ENCODE data around the gene EML4.

EML4 gene

DNA sequence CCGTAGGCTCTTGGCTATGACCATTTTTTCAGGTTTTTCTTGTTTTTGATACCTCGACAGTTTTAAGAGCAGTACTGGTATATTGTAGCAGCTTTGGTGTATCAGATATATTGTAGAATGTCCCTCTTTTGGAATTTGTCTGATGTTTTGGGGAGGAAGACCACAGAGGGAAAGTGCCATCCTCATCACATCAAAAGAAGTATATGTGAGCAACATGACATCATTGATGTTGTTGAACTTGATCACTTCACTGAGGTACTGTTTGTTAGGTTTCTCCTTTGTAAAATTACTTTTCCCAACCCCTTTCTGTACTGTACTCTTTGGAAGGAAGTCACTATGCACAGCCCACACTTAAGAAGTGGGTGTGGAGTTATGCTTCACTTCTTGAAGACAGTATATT, 41.0 kb downstream of the EML4 start:
- Histone ChIP-seq H3K4me1 (peaks cover 0 to 3% (median 0%) of the 10 kb centered on the region in 4 donors), H3K4me3 (no peak overlapping the region), H3K36me3 (no peaks in the 10 kb centered on the region), H3K27me3 (no peaks in the 10 kb centered on the region), H3K9me3 (no peaks in the 10 kb centered on the region), H3K27ac (no peak overlapping the region)
- intact Hi-C loops (cut with DNase I; ENCODE audit: low total_unique reads): no loop called here
- no peak for DNase-seq
- TF ChIP-seq, protein P1, sequence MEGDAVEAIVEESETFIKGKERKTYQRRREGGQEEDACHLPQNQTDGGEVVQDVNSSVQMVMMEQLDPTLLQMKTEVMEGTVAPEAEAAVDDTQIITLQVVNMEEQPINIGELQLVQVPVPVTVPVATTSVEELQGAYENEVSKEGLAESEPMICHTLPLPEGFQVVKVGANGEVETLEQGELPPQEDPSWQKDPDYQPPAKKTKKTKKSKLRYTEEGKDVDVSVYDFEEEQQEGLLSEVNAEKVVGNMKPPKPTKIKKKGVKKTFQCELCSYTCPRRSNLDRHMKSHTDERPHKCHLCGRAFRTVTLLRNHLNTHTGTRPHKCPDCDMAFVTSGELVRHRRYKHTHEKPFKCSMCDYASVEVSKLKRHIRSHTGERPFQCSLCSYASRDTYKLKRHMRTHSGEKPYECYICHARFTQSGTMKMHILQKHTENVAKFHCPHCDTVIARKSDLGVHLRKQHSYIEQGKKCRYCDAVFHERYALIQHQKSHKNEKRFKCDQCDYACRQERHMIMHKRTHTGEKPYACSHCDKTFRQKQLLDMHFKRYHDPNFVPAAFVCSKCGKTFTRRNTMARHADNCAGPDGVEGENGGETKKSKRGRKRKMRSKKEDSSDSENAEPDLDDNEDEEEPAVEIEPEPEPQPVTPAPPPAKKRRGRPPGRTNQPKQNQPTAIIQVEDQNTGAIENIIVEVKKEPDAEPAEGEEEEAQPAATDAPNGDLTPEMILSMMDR (IDR thresholded peaks at IDR 0.05): no peak

DNA sequence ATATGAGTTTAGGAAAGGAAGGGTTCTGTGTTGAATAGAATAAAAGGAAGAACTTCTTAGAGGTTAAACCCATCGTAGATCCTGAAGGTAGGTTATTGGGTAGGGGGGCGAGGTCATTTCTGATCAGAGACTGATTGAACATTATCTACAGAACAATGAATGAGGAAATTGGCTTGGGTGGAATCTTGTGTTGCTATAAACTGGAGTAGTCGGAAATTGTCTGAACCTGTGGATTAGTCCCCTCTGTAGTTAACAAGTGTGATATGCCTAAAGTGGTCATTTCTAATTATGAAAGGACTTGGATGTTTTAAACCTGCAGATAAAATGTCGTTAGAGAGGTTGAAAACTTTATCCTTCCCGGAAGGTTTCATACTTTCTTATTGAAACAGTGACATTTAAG, 42.1 kb downstream of the EML4 start:
- Histone ChIP-seq H3K27ac (no peak overlapping the region), H3K4me3 (no peak overlapping the region), H3K27me3 (no peaks in the 10 kb centered on the region), H3K36me3 (no peaks in the 10 kb centered on the region), H3K4me1 (peaks cover 0 to under 1% (median 0%) of the 10 kb centered on the region in 4 donors), H3K9me3 (no peaks in the 10 kb centered on the region)
- DNase-seq: no peak
- intact Hi-C loops (cut with DNase I; ENCODE audit: low total_unique reads): no loop called here
- TF ChIP-seq, protein P1 (IDR thresholded peaks at IDR 0.05): no peak

DNA sequence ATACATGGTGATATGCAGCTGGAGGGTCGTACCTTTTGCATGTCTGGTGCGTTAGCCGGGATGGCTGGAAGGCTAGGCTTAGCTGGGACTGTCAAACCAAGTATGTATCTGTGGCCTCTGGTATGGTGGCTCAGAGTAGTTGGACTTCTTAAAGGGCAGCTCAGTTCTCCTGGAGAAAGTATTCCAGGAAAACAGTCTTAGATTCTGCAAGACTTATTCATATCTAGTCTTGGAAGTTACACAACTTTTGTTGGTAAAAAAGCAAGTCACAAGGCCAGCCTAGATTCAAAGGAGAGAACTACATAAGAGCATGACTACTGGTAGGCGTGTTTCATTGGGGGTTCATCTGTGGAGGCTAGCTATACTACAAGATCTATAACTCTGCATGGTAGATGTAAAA, 45.5 kb downstream of the EML4 start:
- Histone ChIP-seq H3K4me1 (peaks cover 0 to 10% (median 1%) of the 10 kb centered on the region in 4 donors), H3K9me3 (no peaks in the 10 kb centered on the region), H3K4me3 (no peak overlapping the region), H3K36me3 (no peaks in the 10 kb centered on the region), H3K27me3 (no peaks in the 10 kb centered on the region), H3K27ac (no peak overlapping the region)
- DNase-seq: no peak
- intact Hi-C loops (cut with DNase I; ENCODE audit: low total_unique reads): no loop called here
- TF ChIP-seq, protein P1 (IDR thresholded peaks at IDR 0.05): no peak

DNA sequence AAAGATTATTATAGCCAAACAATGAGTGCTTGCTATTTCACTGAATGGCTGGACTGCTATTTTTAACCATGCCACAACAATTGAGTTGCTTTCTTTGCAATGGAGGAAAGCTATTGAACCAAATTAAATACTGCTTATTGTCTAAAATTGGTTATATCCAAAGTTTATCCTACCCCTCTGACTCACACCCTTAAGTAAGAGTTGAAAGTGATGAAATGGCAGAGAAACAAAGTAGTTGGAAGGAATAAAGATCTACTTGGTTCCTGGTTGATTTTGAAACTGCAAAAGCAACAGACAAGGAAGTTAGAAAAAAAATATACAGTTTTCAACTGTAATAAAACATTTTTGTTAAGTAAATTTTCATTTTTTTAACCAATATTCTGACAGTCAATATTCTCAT, 47.5 kb downstream of the EML4 start:
- DNase-seq: no peak
- intact Hi-C loops (cut with DNase I; ENCODE audit: low total_unique reads): no loop called here
- Histone ChIP-seq H3K9me3 (no peaks in the 10 kb centered on the region), H3K27me3 (no peaks in the 10 kb centered on the region), H3K27ac (no peak overlapping the region), H3K36me3 (peaks cover 0 to 2% (median 0%) of the 10 kb centered on the region in 3 donors), H3K4me1 (peaks cover 0 to 10% (median 1%) of the 10 kb centered on the region in 4 donors), H3K4me3 (no peak overlapping the region)
- TF ChIP-seq, protein P1 (IDR thresholded peaks at IDR 0.05): no peak

DNA sequence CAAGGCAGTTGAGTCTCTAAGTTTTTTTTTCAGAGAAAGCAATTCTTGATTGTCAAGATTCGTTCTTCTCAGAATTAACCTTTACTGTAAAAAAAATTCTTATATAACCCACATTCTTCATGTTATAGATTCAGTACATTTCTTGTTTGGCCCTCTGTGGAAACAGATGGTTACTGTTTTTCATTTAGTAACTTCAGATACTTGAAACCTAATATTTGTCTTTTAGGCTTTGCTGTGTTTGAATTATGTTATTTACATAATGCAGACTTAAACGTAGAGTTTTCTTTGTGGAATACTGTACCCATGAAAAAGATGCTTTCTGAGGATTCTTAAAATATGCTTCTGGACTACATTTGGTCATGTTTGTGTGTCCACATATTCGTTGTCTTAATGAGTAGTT, 48.2 kb downstream of the EML4 start:
- Histone ChIP-seq H3K36me3 (peaks cover 0 to 5% (median 0%) of the 10 kb centered on the region in 3 donors), H3K27me3 (no peaks in the 10 kb centered on the region), H3K9me3 (no peaks in the 10 kb centered on the region), H3K27ac (no peak overlapping the region), H3K4me1 (peaks cover 0 to 10% (median 1%) of the 10 kb centered on the region in 4 donors), H3K4me3 (no peak overlapping the region)
- intact Hi-C loops (cut with DNase I; ENCODE audit: low total_unique reads): no loop called here
- TF ChIP-seq, protein P1 (IDR thresholded peaks at IDR 0.05): no peak
- DNase-seq: no peak

DNA sequence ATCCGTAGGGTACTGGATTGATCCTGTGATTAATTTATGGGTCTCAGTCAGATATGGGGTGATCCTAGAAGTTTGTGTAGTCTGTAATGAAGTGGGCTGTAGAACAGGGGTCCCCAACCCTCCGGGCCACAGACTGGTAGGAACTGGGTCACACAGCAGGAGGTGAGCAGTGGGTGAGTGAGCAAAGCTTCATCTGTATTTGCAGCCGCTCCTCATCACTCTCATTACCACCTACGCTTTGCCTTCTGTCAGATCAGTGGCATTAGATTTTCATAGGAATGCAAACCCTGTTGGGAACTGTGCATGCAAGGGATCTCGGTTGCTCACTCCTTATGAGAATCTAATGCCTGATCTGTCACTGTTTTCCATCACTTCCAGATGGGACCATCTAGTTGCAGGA, 48.8 kb downstream of the EML4 start:
- peaks cover 0 to 5% (median 0%) of the 10 kb centered on the region in 3 donors for H3K36me3 ChIP-seq
- H3K27ac ChIP-seq: no peak overlapping the region
- DNase-seq: no peak
- H3K4me3 ChIP-seq: no peak overlapping the region
- H3K9me3 ChIP-seq: no peaks in the 10 kb centered on the region
- TF ChIP-seq, protein P1 (IDR thresholded peaks at IDR 0.05): no peak
- peaks cover 0 to 10% (median 1%) of the 10 kb centered on the region in 4 donors for H3K4me1 ChIP-seq
- no peaks in the 10 kb centered on the region for H3K27me3 ChIP-seq
- intact Hi-C loops (cut with DNase I; ENCODE audit: low total_unique reads): no loop called here
